SK-N-SH (cell line): ENCODE measurements around the gene ZDHHC8. TPM values are rescaled to one million over a fixed set of nuclear protein-coding genes. Genes with fewer than 3 reads are reported as not detected.

Experiments
- CHD2 ChIP-seq: fragments of 150-350 bp; IDR thresholded peaks from 2 replicates; pipeline ENCODE4 v1.6.1; 2018; ENCODE audit warnings: low read length; ENCODE audit not compliant: partially characterized antibody
- ELF1 ChIP-seq: IDR thresholded peaks from 2 replicates; pipeline ENCODE4 v1.4.0; 2012
- EP300 ChIP-seq, 2 experiments: IDR thresholded peaks; 2 replicates each; pipeline versions ENCODE4 v1.4.0 to v1.6.1; 2012; ENCODE audit warnings: borderline replicate concordance in 1 of 2, low read depth in 1 of 2, low read length in 1 of 2
- EZH2phosphoT487 ChIP-seq: fragments of 200-600 bp; sonication (generic); IDR thresholded peaks from 2 replicates; pipeline ENCODE4 v1.6.1; 2017; ENCODE audit warnings: low read depth, mixed run types, mild to moderate bottlenecking, antibody characterized with exemption, moderate library complexity, borderline replicate concordance
- FOSL2 ChIP-seq: IDR thresholded peaks from 2 replicates; pipeline ENCODE4 v1.4.0; 2012; ENCODE audit warnings: low read depth, mild to moderate bottlenecking, moderate library complexity, borderline replicate concordance
- FOXM1 ChIP-seq: IDR thresholded peaks from 2 replicates; pipeline ENCODE4 v1.4.0; 2012; ENCODE audit warnings: low read depth, mild to moderate bottlenecking
- GATA2 ChIP-seq: sonication (generic); formaldehyde crosslinking; IDR thresholded peaks from 2 replicates; pipeline ENCODE4 v1.5.0; 2020; ENCODE audit warnings: mild to moderate bottlenecking, missing genetic modification reagents
- NRF1 ChIP-seq: IDR thresholded peaks from 2 replicates; pipeline ENCODE4 v1.6.1; 2012; ENCODE audit warnings: low read depth, mild to moderate bottlenecking, low read length
- POLR2AphosphoS5 ChIP-seq: IDR thresholded peaks from 2 replicates; pipeline ENCODE4 v1.6.1; 2012; ENCODE audit warnings: low read depth, low read length
- RCOR1 ChIP-seq: fragments of 150-350 bp; IDR thresholded peaks from 2 replicates; pipeline ENCODE4 v1.6.1; 2017; ENCODE audit warnings: antibody characterized with exemption, low read length
- RFX5 ChIP-seq: IDR thresholded peaks from 2 replicates; pipeline ENCODE4 v1.6.1; 2012; ENCODE audit warnings: mild to moderate bottlenecking, improper control_type of control experiment, low read length
- RXRA ChIP-seq: IDR thresholded peaks from 2 replicates; pipeline ENCODE4 v1.4.0; 2012; ENCODE audit warnings: low read depth, mild to moderate bottlenecking, borderline replicate concordance
- SMC3 ChIP-seq: IDR thresholded peaks from 2 replicates; pipeline ENCODE4 v1.6.1; 2012; ENCODE audit warnings: low read depth, low read length, improper control_type of control experiment
- TAF1 ChIP-seq: IDR thresholded peaks from 2 replicates; pipeline ENCODE4 v1.6.1; 2012; ENCODE audit warnings: low read depth, mild to moderate bottlenecking, low read length, moderate library complexity, borderline replicate concordance
- TEAD4 ChIP-seq: IDR thresholded peaks from 2 replicates; pipeline ENCODE4 v1.4.0; 2012; ENCODE audit warnings: mild to moderate bottlenecking, borderline replicate concordance; ENCODE audit not compliant: insufficient read depth
- YY1 ChIP-seq: IDR thresholded peaks from 2 replicates; pipeline ENCODE4 v1.4.0; 2012; ENCODE audit warnings: low read depth, mild to moderate bottlenecking
- polyA plus RNA-seq, 3 experiments: library from polyadenylated mRNA; depleted of rRNA; stranded (reverse); fragments of >200 nt; gene quantifications; 2 replicates each; pipeline ENCODE4 v1.2.3, GENCODE V29; 2012
- TF ChIP-seq, protein P1 (sequence below): IDR thresholded peaks from 2 replicates; pipeline ENCODE4 v1.4.0; 2012; ENCODE audit warnings: low read depth, borderline replicate concordance
- TF ChIP-seq, protein P2 (sequence below): IDR thresholded peaks from 2 replicates; pipeline ENCODE4 v1.6.1; 2012; ENCODE audit warnings: mild to moderate bottlenecking, low read depth, low read length, moderate library complexity
- TF ChIP-seq, protein P3 (sequence below): fragments of 200-600 bp; sonication (generic); IDR thresholded peaks from 2 replicates; pipeline ENCODE4 v1.6.1; 2017; ENCODE audit warnings: antibody characterized with exemption, mild to moderate bottlenecking, moderate library complexity
- TF ChIP-seq, protein P4 (sequence below): fragments of 150-350 bp; IDR thresholded peaks from 2 replicates; pipeline ENCODE4 v1.6.1; 2016; ENCODE audit warnings: mild to moderate bottlenecking, low read depth, low read length

The ZDHHC8 gene
- polyA plus RNA-seq, 1 of the 3 experiments (the other 2 are of a cell fraction) = 65.3 TPM

DNA sequence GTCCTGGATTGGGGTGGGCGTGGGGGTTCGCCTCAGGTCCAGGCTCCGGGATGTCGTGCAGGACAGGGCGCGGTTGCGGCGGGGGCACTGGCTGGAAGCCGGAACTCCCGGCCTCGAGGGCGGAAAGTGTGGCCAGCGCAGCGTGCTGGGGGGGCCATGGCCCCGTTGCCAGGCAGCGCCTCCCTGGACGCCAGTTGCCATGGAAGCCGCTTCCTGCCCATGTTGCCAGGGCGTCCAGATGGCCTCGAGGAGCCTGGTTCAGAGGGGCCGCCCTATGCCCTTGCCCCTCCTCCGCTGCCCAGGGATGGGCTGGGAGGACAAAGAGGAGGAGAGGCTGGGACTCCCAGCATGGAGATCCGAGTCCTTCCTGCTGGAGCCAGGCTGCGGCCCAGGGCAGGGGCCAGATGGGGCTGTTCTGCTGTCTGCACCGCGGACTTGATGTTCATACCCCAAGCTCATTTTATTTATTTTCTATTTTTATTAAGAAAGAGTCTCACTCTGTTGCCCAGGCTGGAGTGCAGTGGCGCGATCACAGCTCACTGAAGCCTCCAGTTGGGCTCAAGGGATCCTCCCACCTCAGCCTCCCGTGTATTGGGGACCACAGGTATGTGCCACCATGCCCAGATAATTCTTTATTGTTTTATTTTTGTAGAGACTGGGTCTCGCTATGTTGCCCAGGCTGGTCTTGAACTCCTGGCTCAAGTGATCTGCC, 23.9 kb downstream of the ZDHHC8 start (continued):
- TF ChIP-seq, protein P1, sequence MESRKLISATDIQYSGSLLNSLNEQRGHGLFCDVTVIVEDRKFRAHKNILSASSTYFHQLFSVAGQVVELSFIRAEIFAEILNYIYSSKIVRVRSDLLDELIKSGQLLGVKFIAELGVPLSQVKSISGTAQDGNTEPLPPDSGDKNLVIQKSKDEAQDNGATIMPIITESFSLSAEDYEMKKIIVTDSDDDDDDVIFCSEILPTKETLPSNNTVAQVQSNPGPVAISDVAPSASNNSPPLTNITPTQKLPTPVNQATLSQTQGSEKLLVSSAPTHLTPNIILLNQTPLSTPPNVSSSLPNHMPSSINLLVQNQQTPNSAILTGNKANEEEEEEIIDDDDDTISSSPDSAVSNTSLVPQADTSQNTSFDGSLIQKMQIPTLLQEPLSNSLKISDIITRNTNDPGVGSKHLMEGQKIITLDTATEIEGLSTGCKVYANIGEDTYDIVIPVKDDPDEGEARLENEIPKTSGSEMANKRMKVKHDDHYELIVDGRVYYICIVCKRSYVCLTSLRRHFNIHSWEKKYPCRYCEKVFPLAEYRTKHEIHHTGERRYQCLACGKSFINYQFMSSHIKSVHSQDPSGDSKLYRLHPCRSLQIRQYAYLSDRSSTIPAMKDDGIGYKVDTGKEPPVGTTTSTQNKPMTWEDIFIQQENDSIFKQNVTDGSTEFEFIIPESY = no peak
- no peak for TF ChIP-seq FOXM1
- peak; percentile 54; the same call in 1 of the 2 replicates for TF ChIP-seq RCOR1
- no peak for TF ChIP-seq TEAD4
- TF ChIP-seq CHD2 = peak; percentile 39
- TF ChIP-seq TAF1 = no peak
- TF ChIP-seq, protein P2, sequence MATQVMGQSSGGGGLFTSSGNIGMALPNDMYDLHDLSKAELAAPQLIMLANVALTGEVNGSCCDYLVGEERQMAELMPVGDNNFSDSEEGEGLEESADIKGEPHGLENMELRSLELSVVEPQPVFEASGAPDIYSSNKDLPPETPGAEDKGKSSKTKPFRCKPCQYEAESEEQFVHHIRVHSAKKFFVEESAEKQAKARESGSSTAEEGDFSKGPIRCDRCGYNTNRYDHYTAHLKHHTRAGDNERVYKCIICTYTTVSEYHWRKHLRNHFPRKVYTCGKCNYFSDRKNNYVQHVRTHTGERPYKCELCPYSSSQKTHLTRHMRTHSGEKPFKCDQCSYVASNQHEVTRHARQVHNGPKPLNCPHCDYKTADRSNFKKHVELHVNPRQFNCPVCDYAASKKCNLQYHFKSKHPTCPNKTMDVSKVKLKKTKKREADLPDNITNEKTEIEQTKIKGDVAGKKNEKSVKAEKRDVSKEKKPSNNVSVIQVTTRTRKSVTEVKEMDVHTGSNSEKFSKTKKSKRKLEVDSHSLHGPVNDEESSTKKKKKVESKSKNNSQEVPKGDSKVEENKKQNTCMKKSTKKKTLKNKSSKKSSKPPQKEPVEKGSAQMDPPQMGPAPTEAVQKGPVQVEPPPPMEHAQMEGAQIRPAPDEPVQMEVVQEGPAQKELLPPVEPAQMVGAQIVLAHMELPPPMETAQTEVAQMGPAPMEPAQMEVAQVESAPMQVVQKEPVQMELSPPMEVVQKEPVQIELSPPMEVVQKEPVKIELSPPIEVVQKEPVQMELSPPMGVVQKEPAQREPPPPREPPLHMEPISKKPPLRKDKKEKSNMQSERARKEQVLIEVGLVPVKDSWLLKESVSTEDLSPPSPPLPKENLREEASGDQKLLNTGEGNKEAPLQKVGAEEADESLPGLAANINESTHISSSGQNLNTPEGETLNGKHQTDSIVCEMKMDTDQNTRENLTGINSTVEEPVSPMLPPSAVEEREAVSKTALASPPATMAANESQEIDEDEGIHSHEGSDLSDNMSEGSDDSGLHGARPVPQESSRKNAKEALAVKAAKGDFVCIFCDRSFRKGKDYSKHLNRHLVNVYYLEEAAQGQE = no peak
- TF ChIP-seq RXRA = no peak
- no peak for TF ChIP-seq YY1
- no peak for TF ChIP-seq ELF1
- TF ChIP-seq, protein P3, sequence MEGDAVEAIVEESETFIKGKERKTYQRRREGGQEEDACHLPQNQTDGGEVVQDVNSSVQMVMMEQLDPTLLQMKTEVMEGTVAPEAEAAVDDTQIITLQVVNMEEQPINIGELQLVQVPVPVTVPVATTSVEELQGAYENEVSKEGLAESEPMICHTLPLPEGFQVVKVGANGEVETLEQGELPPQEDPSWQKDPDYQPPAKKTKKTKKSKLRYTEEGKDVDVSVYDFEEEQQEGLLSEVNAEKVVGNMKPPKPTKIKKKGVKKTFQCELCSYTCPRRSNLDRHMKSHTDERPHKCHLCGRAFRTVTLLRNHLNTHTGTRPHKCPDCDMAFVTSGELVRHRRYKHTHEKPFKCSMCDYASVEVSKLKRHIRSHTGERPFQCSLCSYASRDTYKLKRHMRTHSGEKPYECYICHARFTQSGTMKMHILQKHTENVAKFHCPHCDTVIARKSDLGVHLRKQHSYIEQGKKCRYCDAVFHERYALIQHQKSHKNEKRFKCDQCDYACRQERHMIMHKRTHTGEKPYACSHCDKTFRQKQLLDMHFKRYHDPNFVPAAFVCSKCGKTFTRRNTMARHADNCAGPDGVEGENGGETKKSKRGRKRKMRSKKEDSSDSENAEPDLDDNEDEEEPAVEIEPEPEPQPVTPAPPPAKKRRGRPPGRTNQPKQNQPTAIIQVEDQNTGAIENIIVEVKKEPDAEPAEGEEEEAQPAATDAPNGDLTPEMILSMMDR = no peak
- TF ChIP-seq POLR2AphosphoS5 = 0 out of 2 replicates have a peak, but pooled peaks have one; percentile 35
- no peak for TF ChIP-seq EZH2phosphoT487
- no peak for TF ChIP-seq FOSL2
- TF ChIP-seq EP300 (IDR thresholded peaks at IDR 0.05; ENCODE audit: borderline replicate concordance in 1 of 2, low read depth in 1 of 2, low read length in 1 of 2) = no peak; a peak in 1 of 4 replicates
- TF ChIP-seq NRF1 = no peak
- peak; percentile 69; the same call in 1 of the 2 replicates for TF ChIP-seq RFX5
- TF ChIP-seq, protein P4, sequence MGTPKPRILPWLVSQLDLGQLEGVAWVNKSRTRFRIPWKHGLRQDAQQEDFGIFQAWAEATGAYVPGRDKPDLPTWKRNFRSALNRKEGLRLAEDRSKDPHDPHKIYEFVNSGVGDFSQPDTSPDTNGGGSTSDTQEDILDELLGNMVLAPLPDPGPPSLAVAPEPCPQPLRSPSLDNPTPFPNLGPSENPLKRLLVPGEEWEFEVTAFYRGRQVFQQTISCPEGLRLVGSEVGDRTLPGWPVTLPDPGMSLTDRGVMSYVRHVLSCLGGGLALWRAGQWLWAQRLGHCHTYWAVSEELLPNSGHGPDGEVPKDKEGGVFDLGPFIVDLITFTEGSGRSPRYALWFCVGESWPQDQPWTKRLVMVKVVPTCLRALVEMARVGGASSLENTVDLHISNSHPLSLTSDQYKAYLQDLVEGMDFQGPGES = no peak
- no peak for TF ChIP-seq GATA2 (CRISPR knock-in tag)
- 0 out of 2 replicates have a peak, but pooled peaks have one; percentile 5 for TF ChIP-seq SMC3
